GM15510 (cell line): Measurements from ENCODE around the gene HRH3.

Source experiments
- POLR2A ChIP-seq: IDR thresholded peaks from 3 replicates; pipeline ENCODE4 v1.6.1; 2011; ENCODE audit warnings: borderline replicate concordance; ENCODE audit not compliant: insufficient read length; ENCODE audit errors: extremely low read depth

HRH3 gene

GRCh38 chr20:62227977-62228958, 8.2 kb upstream of the HRH3 start:
- TF ChIP-seq POLR2A: no peak

- no peak for TF ChIP-seq POLR2A
Measured at GRCh38 chr20:62227591-62227976, 7.5 kb upstream of the HRH3 start.

GRCh38 chr20:62226707-62227590, 6.9 kb upstream of the HRH3 start:
- no peak for TF ChIP-seq POLR2A

GRCh38 chr20:62225820-62226635, 6.0 kb upstream of the HRH3 start:
- no peak for TF ChIP-seq POLR2A

- no peak for TF ChIP-seq POLR2A
Measured at GRCh38 chr20:62225026-62225425, 4.9 kb upstream of the HRH3 start.

- TF ChIP-seq POLR2A: no peak
Measured at GRCh38 chr20:62224113-62224855, 4.2 kb upstream of the HRH3 start.

- TF ChIP-seq POLR2A: no peak
Measured at GRCh38 chr20:62223571-62223970, 3.5 kb upstream of the HRH3 start.

- TF ChIP-seq POLR2A: no peak
Measured at GRCh38 chr20:62222972-62223371, 2.9 kb upstream of the HRH3 start.

- TF ChIP-seq POLR2A: no peak
Measured at GRCh38 chr20:62222266-62222850, 2.3 kb upstream of the HRH3 start.

- no peak for TF ChIP-seq POLR2A
Measured at GRCh38 chr20:62220666-62221568, 839 bp upstream of the HRH3 start.

- no peak for TF ChIP-seq POLR2A
Measured at GRCh38 chr20:62219101-62219991, 732 bp downstream of the HRH3 start.
